Umbilical cord (tissue), 2 donors: ENCODE measurements around the gene MAMDC2. TPM values are rescaled to one million over a fixed set of nuclear protein-coding genes. Genes with fewer than 3 reads are reported as not detected.
A peak's percentile ranks its signal among the peaks of the same experiment; 100 is the strongest.
"Not testable (repeated sequence)": the region's sequence is repeated elsewhere in the genome, so short reads cannot be mapped to it uniquely, and the experiment has no call there.

Source experiments
- DNase-seq: peaks from one replicate; pipeline ENCODE4 v3.0.0-alpha.2; 2015; ENCODE audit warnings: low spot score
- total RNA-seq: library from RNA; depleted of rRNA; stranded (reverse); fragments of >200 nt; gene quantifications from one replicate; pipeline ENCODE4 v1.2.3, GENCODE V29; 2014; ENCODE audit warnings: low replicate concordance; ENCODE audit not compliant: insufficient read depth

The MAMDC2 gene
- total RNA-seq, 1 donor from 2014 or later: 3.1 TPM

GRCh38 chr9:70036641-70037040 is 7.0 kb upstream of the MAMDC2 start:
- DNase-seq: no peak

- not testable (repeated sequence) for DNase-seq
Measured at GRCh38 chr9:70038171-70038621, 5.5 kb upstream of the MAMDC2 start.

- DNase-seq: peak; percentile 70
Measured at GRCh38 chr9:70040376-70040903, 3.2 kb upstream of the MAMDC2 start.

GRCh38 chr9:70042461-70043215 is 1.0 kb upstream of the MAMDC2 start:
- DNase-seq: peak; percentile 27

- DNase-seq: no peak
Measured at GRCh38 chr9:70043285-70043684, 363 bp upstream of the MAMDC2 start.

- peak; percentile 59 for DNase-seq
Measured at GRCh38 chr9:70044490-70045307, 1.1 kb downstream of the MAMDC2 start.

- DNase-seq: no peak
Measured at GRCh38 chr9:70045452-70045851, 1.8 kb downstream of the MAMDC2 start.

- DNase-seq: peak; percentile 70
Measured at GRCh38 chr9:70046274-70047070, 2.8 kb downstream of the MAMDC2 start.

GRCh38 chr9:70049236-70049635 is 5.6 kb downstream of the MAMDC2 start:
- DNase-seq: peak; percentile 85

GRCh38 chr9:70049672-70050271 is 6.1 kb downstream of the MAMDC2 start:
- DNase-seq: peak; percentile 56

GRCh38 chr9:70052768-70053167 is 9.1 kb downstream of the MAMDC2 start:
- DNase-seq: no peak

- no peak for DNase-seq
Measured at GRCh38 chr9:70053864-70054263, 10.2 kb downstream of the MAMDC2 start.

- DNase-seq: no peak
Measured at GRCh38 chr9:70054521-70054920, 10.9 kb downstream of the MAMDC2 start.

GRCh38 chr9:70055406-70056210 is 12.0 kb downstream of the MAMDC2 start:
- DNase-seq: peak; percentile 36

GRCh38 chr9:70056211-70056944 is 12.7 kb downstream of the MAMDC2 start:
- DNase-seq: no peak

- DNase-seq: no peak
Measured at GRCh38 chr9:70058569-70059116, 15.0 kb downstream of the MAMDC2 start.

GRCh38 chr9:70060148-70060882 is 16.7 kb downstream of the MAMDC2 start:
- DNase-seq: no peak

- DNase-seq: no peak
Measured at GRCh38 chr9:70060883-70061507, 17.3 kb downstream of the MAMDC2 start.
